ENCODE measurements around the gene GDPD5. TPM values are rescaled to one million over a fixed set of nuclear protein-coding genes. Genes with fewer than 3 reads are reported as not detected.

GDPD5 gene
- total and polyA plus RNA-seq, 9 of the 15 experiments (the other 6 are each of a cell fraction or from before 2014, with no cell fraction given): 0.32 to 27.3 (median 8.0) TPM

GRCh38 chr11:75442161-75442885 lies 83.4 kb downstream of the GDPD5 start:
- FAIRE-seq (no peak), ATAC-seq (no peak), DNase-seq (ENCODE audit: extremely low read depth in 1 of 4, low spot score in 3 of 4) (no peak)
- Histone ChIP-seq H3K27me3 (ENCODE audit: control insufficient read depth in 2 of 2, insufficient read depth in 2 of 2, low read length in 2 of 2) (no peaks in the 10 kb centered on the region), H3K4me3 (no peak overlapping the region), H4K20me1 (replicated peaks; ENCODE audit: control insufficient read depth, insufficient read depth, low read length) (no peaks in the 10 kb centered on the region), H3K4me2 (ENCODE audit: insufficient read depth, low read length) (no peak overlapping the region), H3K79me2 (ENCODE audit: control insufficient read depth, insufficient read depth, low read length) (no peaks in the 10 kb centered on the region), H3K27ac (ENCODE audit: extremely low read depth, low read depth, low read length) (no peak overlapping the region), H3K36me3 (ENCODE audit: control insufficient read depth, insufficient read depth, low read length) (no peaks in the 10 kb centered on the region), H3K4me1 (replicated peaks in 1 of 2; ENCODE audit: control insufficient read depth in 2 of 2, insufficient read depth in 2 of 2, low read length in 2 of 2) (peaks cover 0 to 34% of the 10 kb centered on the region in 2 experiments; a peak in 1 of 5 replicates), H3K9me3 (replicated peaks; ENCODE audit: control insufficient read depth, insufficient read depth, low read depth, low read length) (no peaks in the 10 kb centered on the region), H2AFZ (ENCODE audit: low read depth, low read length) (no peak overlapping the region), H3K9me1 (ENCODE audit: control insufficient read depth, insufficient read depth, low read length) (no peaks in the 10 kb centered on the region), H3K9ac (ENCODE audit: insufficient read depth in 1 of 2, low read depth in 2 of 2, low read length in 2 of 2) (peak overlapping the region in 1 of 2 experiments; percentile 37; a peak in 2 of 4 replicates)
- ChIA-PET CTCF (ENCODE audit: low intra/inter-chr PET ratio) (interaction anchor here (1.4 kb wide), 1 partner anchor 92 kb away, joined by 3 read pairs; no protein-coding TSS in a partner anchor), POLR2A (interaction anchor here (1.3 kb wide), 1 partner anchor 22 kb away, joined by 5 read pairs; no protein-coding TSS in a partner anchor)
- in situ Hi-C loops (cut with MboI) (loop anchor here (10.0 to 25.0 kb wide), 2 partner anchors 342 to 420 kb away; no protein-coding TSS in a partner anchor), intact Hi-C loops (cut with micrococcal nuclease) (no loop called here)
- BruUV-seq (replicated peaks): no TSS peak
- TF ChIP-seq POLR2G (IDR thresholded peaks at IDR 0.05; ENCODE audit: low read depth, low read length) (0 out of 2 replicates have a peak, but pooled peaks have one; percentile 23), PHB (CRISPR knock-in tag; IDR thresholded peaks at IDR 0.05) (no peak)
- 60% methylated on average over 13 of the region's 15 CpGs for WGBS (ENCODE audit: insufficient coverage, low coverage, missing lambda C conversion rate)

- Histone ChIP-seq H3K9me1 (ENCODE audit: control insufficient read depth, insufficient read depth, low read length) (no peaks in the 10 kb centered on the region), H3K27ac (ENCODE audit: extremely low read depth, low read depth, low read length) (no peak overlapping the region), H3K9me3 (replicated peaks; ENCODE audit: control insufficient read depth, insufficient read depth, low read depth, low read length) (no peaks in the 10 kb centered on the region), H3K36me3 (ENCODE audit: control insufficient read depth, insufficient read depth, low read length) (no peaks in the 10 kb centered on the region), H4K20me1 (replicated peaks; ENCODE audit: control insufficient read depth, insufficient read depth, low read length) (no peaks in the 10 kb centered on the region), H3K9ac (ENCODE audit: insufficient read depth in 1 of 2, low read depth in 2 of 2, low read length in 2 of 2) (peak overlapping the region in 1 of 2 experiments; percentile 69; a peak in 2 of 4 replicates), H3K27me3 (ENCODE audit: control insufficient read depth in 2 of 2, insufficient read depth in 2 of 2, low read length in 2 of 2) (no peaks in the 10 kb centered on the region), H3K4me1 (replicated peaks in 1 of 2; ENCODE audit: control insufficient read depth in 2 of 2, insufficient read depth in 2 of 2, low read length in 2 of 2) (peaks cover 0 to 34% of the 10 kb centered on the region in 2 experiments; a peak in 1 of 5 replicates), H2AFZ (ENCODE audit: low read depth, low read length) (no peak overlapping the region), H3K4me2 (ENCODE audit: insufficient read depth, low read length) (no peak overlapping the region), H3K79me2 (ENCODE audit: control insufficient read depth, insufficient read depth, low read length) (no peaks in the 10 kb centered on the region), H3K4me3 (no peak overlapping the region)
- DNase-seq (ENCODE audit: extremely low read depth in 1 of 4, low spot score in 3 of 4) (no peak), FAIRE-seq (no peak), ATAC-seq (no peak)
- WGBS (ENCODE audit: insufficient coverage, low coverage, missing lambda C conversion rate): 37% methylated on average over 7 of the region's 7 CpGs
- intact Hi-C loops (cut with micrococcal nuclease): no loop called here
- CTCF ChIA-PET (ENCODE audit: low intra/inter-chr PET ratio): interaction anchor here (0.7 to 1.4 kb wide), 3 partner anchors 50 to 92 kb away, joined by 3 to 4 read pairs (median 3); no protein-coding TSS in a partner anchor
- TF ChIP-seq ZBTB49 (CRISPR knock-in tag; IDR thresholded peaks at IDR 0.05; ENCODE audit: borderline replicate concordance): no peak
- TF ChIP-seq GTF2B (IDR thresholded peaks at IDR 0.05; ENCODE audit: extremely low read depth, insufficient read length): no peak
- TF ChIP-seq RNF2 (IDR thresholded peaks at IDR 0.05): no peak
- no peak for TF ChIP-seq ZC3H11A (IDR thresholded peaks at IDR 0.05; ENCODE audit: low read depth, low read length)
- no peak for TF ChIP-seq SMARCA5 (IDR thresholded peaks at IDR 0.05)
- TF ChIP-seq CBX1 (IDR thresholded peaks at IDR 0.05; ENCODE audit: low read depth): no peak
- in situ Hi-C loops (cut with MboI): loop anchor here (10.0 to 25.0 kb wide), 2 partner anchors 343 to 421 kb away; no protein-coding TSS in a partner anchor
- BruUV-seq (replicated peaks): no TSS peak
- POLR2A ChIA-PET: interaction anchor here (1.3 to 2.3 kb wide), 2 partner anchors 22 to 39 kb away, joined by 5 to 6 read pairs; no protein-coding TSS in a partner anchor
Observed at GRCh38 chr11:75441804-75442132, 84.0 kb downstream of the GDPD5 start.
